NCI-H146 treated with DMSO at 0.1 percent for 48 hours (cell line): ENCODE data around the gene SKP2.
A peak's percentile ranks its signal among the peaks of the same experiment; 100 is the strongest.
"Not testable (repeated sequence)": the region's sequence is repeated elsewhere in the genome, so short reads cannot be mapped to it uniquely, and the experiment has no call there.

Experiments used
- DNase-seq: peaks from one replicate; lab custom pipeline; 2025; ENCODE audit not compliant: unreplicated experiment; lab: John Stamatoyannopoulos, UW

The SKP2 gene

DNA sequence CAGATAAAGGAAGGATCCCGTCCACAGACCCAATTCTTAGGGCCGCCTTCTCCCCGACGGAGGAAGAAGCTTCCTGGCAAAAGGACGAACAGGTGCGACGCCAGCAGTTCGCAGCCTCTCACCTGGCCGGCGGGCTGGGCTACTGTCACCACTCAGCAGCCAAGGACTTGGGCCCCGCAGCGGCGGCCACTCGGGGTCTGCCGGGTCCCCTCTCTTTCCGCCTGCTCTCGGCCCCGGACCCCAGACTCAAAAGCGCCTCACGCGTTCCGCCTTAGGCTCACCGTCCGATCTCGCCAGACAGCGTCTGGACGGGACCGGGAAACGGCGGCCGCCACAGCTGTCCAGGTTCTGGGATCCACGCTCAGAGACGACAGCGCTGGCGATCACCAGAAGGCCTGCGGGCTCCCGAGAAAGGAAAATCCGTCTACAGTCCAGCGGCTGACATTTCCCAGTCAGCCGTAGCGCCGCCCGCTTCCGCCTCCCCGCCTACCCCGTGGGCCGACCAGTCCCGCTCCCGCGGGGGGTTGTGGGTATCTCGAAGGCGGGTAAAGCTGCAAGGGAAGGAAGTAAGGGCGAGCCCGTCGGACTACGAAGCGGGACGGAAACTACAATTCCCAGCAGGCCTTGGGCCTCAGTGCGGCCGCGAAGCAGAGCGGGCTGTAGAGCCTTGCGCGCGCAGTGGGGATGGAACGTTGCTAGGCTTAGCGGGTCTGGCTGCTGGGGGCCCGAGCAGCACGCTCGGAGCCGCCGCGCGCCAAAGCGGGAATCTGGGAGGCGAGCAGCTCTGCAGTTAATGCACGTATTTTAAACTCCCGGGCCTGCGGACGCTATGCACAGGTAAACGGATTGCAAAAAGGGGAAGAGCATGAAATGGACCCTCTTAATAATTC, at the start of gene SKP2, which contains the start of gene LMBRD2:
TSS of gene SKP2 (plus strand) at position 678 of the 890 bp plus-strand sequence. CDS start at position 830, 152 bp downstream.
TSS of gene LMBRD2 (minus strand) at position 454 of the 890 bp plus-strand sequence. CDS start 8,538 bp downstream, outside the sequence.
- peak; percentile 97 for DNase-seq

DNA sequence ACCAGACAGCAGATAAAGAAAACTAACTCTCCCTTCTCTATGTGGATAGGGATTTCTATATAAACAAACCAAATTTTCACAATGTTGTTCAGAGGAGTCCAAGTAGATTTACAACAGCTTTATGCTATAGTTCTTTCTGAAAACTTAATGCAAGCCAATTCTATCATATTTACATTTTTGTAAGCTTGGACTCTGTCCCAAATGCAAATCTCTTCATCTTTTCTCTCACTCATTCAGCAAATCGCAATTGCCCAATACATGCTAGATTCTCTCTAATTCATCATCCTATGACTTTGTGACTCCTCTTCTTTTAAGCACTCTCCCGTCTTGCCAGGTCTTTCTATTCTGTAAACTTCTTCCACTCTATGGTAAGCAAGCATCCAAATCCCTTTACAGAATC, 46.1 kb upstream of the SKP2 start:
- no peak for DNase-seq

DNA sequence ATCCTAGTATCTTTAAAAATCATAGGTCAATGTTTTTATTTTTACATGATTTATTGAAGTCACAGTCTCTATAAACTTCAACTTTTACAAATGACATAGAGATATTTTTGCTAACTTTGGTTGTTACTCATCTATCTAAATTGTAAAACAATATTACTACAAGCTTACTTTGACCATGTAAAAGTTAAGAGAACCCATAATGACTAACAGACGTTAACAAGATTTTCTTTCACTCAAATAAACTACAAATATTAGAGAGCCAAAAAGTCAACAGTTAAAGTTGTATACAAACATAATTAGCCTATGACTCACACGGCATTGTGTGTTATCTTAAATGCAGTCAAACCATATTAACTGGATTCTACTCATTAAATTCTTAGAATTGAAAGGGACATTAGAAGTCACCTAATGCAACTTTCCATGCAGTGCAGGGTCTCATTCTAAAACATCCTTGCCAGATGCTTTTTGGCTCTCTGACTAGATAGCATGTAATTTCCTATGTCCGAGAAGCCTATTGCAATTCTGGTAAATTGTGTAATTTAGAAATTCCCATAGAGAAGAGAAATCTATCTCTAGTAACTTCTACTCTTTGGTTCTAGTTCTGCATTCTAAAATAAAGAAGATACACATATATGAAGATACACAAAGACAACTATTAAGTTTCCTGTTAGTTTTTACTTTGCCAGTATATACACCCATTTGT, 43.0 kb upstream of the SKP2 start:
- DNase-seq: no peak

DNA sequence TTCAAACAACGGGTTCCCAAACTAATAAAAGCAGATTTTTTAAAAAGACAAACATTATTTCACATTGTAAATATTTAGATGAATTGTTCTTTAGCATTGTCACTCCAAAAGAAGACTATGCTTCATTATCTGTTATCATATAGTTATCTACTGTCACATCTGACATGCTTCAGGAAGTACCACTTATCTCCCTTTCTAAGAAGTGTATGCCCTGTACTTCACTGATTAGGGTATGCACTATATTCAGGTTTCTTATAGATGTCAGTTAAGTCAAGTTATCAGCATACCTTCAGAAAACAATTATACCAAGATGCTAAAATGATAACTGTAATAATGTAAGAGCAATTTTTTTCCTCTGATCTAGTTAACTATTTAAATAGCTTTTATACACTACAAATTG, 40.7 kb upstream of the SKP2 start:
- DNase-seq: no peak

DNA sequence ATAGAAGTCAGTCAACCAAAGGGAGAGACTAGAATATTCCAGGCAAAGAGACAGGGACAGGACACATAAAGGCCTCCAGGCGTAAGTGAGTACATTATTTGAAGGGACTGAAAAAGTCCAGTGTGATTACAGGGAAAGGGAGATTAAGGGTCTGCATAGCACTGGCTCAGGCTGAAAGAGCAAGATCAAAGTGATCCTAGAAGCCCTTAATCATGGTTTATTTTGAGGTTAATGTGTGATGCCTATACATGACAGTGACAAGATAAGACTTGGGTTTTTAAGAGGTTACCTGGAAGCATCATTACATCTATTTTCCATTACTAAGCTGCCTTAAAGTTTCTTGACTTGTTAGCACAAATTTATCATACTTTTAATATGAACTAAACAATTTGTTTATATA, 26.0 kb upstream of the SKP2 start:
- DNase-seq: no peak

DNA sequence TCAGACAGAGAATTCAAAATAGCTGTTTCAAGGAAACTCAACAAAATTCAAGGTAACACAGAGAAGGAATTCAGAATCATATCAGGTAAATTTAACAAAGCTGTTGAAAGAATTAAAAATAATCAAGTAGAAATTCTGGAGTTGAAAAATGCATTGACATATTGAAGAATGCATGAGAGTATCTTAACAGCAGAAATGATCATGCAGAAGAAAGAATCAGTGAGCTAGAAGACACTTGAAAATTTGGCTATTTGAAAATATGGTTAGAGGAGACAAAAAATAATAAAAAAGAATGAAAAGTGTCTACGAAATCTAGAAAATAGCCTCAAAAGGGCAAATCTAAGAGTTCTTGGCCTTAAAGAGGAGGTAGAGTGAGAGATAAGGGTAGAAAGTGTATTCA, 23.1 kb upstream of the SKP2 start:
- no peak for DNase-seq

DNA sequence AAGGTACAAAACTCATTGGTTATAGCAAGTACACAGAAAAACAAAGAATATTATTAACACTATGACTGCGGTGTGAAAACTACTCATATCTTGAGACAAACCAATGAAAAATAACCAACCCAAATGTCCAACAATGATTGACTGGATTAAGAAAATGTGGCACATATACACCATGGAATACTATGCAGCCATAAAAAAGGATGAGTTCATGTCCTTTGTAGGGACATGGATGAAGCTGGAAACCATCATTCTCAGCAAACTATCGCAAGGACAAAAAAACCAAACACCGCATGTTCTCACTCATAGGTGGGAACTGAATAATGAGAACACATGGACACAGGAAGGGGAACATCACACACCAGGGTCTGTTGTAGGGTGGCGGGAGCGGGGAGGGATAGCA, 22.2 kb upstream of the SKP2 start:
- not testable (repeated sequence) for DNase-seq

DNA sequence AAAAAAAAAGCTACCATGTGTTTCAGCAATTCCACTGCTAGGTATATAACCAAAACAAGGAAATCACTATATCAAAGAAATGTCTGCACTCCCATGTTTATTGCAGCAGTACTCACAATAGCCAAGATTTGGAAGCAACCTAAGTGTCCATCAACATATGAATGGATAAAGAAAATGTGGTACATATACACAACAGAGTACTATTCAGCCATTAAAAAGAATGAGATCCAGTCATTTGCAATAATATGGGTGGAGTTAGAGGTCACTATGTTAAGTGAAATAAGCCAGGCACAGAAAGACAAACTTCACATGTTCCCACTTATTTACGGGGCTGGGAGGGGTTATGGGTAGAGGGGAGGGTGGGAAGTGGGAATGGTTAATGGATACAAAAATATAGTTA, 18.9 kb upstream of the SKP2 start:
- DNase-seq: not testable (repeated sequence)

DNA sequence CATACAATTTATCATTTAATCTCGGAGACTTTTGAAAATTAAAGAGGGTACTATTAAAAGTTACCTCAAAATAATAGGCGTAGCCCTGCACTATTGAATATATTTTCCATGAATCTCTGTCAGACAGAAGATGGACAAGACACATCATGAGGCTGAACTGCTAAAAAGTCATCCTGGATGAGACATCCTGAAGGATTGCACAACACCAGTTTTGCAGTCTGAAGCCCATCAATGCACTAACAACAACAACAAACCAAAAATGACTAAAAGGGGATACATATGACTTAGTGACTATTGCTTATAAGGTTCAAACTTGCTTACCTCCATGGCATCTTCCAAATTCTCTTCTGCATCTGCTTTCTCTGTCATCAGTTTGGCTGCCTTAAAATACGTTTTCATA, 15.9 kb upstream of the SKP2 start:
- no peak for DNase-seq

DNA sequence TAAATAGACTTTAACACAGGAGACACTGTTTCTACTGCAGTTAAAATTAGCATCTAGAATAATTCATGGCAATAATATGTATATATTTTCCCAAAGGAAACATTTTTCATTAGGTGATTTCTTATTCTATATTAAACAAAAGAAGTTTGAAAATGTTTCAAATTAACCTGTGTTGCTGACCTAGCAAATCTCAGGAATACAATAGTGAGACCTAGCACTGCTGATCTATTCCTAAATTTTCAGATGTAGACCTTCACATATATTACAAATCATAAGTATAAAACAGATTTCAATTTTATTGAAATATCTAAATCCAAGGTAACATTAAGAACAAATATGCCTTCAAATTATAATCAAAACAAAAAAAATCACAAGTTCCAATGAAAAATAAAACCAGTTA, 15.3 kb upstream of the SKP2 start:
- DNase-seq: no peak

DNA sequence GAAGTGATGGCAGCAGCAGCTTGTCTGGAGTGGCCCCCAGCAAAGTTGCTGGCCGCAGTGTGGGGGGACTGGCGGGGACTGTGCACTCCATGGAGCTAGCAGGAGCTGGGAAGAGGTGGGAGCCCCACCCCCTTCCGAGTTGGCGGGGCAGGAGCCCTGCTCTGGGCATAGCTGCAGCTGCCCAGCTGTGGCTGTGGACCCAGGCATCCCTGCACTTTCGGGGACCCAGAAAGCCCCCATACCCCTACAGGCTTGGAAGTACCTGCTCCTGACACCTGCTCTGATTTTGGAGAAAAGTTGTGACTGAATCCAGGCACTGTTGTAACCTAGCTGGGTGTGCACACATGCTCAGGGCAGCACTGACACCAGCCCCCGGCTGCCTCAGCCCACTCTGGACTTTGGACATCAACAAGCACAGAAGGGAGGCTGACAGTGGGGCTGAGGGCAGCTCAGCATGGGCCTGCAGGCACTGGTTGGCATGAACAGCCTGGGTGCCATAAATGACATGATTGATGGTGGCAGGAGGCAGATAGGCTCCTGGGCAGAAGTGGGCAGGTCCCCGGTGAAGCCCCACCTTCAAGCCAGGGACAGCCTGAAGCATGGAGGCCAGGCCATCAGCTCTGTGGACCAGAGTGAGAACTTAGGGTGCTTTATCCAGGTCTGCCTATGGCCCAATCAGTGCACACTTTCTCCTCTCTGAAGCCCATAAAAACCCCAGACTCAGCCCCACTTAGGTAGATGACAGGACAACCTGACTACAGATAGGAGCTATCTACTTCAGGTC, 12.8 kb upstream of the SKP2 start:
- DNase-seq: no peak

DNA sequence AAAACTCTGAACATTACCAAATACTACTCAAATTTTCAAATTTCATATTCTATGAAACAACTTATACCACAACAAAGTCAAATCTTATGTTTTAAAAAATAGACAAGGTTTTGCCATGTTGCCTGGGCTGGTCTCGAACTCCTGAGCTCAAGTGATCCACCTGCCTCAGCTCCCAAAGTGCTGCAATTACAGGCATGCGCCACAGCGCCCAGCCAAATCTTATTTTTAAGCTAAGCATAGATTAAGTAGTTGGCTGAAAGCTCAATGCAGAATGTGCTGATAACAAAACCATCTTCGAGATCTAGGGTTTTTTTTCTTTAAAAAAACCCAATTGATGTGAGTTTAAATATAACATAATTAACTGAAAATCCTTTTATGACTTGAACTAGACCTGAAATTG, 6.6 kb upstream of the SKP2 start:
- DNase-seq: no peak

DNA sequence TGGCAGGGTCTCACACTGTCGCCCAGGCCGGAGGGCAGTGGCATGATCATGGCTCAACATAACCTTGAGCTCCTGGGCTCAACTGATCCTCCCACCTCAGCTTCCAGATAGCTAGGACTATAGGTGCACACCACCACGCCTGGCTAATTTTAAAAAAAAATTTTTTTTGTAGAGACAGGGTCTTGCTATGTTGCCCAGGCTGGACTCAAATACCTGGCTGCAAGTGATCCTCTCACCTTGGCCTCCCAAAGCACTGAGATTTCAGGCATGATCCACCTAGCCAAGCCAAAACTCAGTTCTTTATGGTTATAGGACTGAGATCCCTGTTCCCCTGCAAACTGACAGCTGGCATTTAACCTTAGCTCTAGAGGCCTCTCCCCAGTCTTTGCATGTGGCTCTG, 5.5 kb upstream of the SKP2 start:
- DNase-seq: no peak

DNA sequence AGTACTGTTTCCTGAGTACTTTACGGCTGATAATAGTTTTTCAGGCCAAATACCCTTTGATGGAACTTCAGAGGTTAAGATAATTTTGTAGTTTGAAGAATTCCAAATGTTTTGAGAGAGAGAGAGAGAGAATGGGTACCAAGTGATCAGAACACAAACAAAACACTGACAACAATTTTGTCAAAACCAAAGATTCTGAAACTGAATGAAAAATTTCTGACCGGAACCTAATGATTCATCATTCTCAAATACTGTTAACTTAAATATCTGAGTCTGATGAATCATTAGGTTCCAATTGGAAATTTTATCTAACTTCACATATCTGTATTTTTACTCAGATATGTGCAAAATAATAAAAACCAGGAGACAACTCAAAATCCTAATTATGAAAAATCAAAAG, 4.2 kb upstream of the SKP2 start:
- no peak for DNase-seq

DNA sequence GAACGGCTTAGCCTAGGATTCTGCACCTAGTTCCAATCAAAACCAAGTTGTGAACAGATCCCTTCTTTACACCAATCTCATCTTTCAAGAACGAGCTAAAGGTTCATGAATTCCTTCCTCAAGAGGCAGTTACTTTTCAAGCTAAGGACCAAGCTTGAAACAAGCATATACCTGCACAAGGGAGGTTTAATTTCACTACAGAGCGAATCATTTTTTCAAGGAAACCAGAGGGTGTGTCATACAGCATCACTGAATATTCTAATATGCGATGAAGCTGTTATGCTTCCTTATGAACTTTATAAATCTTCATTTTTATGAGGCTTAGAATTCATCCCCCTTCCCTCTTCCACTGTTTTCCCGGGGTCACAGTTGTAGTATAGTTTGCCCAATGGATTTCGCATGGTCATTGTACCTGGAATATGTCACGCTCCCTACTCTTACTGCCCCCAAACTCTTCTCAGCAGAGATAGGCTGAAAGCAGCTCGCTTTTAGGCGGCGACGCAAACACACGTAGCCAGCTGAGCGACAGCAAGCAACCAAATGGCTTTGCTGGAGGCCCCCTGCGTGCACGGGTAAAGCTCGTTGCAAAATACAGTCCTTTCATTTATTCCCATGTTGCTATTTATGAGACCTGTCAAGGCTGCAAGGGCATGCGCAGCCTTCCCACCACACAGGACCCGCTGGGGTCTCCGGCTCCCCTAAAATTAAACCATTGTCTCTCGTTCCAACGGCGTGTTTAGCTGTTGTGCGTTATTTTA, 1.1 kb upstream of the SKP2 start:
- DNase-seq: peak; percentile 26

DNA sequence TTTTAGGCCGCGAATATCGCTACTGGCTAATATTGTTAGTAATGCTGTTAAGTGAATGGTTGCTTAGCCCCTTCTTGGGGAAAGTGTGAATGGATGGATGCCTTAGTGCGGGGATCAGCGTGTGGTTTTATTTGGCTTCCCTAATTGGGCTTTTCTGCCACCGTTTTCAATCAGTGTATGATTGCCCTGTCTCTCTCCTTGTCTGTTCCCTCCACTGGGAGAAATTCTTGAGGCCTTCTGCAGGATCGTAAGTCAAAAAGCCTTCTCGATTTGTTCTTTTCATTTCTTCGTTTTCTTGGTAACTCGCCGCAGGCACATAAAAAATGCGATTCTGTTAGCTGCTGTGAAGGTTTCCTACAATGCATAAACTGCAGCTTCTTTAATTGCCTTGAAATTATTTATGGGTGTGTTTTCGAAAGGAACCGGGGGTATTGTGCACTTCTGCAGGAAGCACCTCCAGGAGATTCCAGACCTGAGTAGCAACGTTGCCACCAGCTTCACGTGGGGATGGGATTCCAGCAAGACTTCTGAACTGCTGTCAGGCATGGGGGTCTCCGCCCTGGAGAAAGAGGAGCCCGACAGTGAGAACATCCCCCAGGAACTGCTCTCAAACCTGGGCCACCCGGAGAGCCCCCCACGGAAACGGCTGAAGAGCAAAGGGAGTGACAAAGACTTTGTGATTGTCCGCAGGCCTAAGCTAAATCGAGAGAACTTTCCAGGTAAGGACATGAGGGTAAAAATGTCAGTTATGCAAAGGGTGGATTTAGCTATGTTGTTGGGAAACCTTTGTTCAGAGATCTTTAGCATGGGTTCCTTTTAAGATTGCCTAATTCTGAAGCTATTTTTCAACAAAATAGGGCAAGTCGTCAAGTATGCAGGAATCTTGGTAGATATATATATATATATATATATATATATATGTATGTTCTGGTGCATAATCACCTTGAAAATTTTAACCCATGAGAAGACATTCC, 700 bp downstream of the SKP2 start:
- DNase-seq: no peak

DNA sequence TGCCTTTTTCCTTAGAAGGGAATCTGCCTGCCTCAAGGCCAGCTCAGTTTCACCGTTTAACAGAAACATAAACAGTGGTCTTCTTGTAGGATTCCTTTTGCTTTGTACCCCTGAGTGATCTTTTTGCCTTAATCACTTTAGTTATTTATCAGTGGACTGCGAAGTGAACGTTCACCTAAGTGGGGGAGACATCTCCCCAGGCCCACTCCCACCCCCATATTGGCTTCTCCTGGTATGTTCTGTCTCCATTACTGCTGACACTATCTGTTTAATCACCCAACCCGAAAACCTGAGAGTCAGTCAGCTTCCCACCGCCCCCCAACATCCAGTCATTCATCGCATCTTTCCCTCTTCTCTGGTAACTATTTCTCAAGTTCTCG, 1.4 kb downstream of the SKP2 start:
- DNase-seq: no peak

DNA sequence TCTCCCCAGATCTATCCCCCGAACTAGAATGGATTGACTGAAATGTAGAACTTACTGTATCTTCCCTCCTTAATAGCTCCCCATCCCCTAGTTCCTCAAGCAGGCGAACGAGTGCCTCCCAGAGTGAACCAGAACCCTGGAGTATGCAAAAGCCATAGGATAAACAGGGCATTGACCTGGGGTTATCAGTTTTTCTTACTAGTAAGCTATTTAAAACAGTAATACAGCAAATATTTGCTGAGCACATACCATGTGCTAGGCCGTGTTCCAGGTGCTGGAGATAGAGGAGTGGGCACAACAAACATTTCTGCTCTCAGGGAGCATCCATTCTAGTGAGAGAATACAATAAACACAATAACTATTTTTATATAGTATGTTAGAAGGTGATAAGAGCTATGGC, 1.8 kb downstream of the SKP2 start:
- DNase-seq: no peak

DNA sequence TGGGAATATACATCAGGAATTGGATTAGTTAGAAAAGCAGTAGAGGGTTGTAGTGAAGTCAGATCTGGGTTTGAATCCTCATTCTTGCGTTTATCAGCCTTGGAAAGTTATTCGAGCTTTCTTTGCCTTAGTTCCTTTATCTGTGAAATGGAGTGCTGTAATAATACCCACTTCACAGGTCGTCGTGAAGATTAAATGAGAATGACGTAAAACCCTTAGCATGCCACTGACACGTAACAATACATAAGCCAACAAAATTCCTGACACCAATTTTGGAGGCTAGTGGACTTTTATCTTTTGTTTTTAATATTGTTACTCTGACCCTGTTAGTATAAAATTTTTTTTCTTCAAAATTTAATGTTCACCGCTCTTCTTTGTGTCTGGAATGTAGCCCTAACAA, 3.4 kb downstream of the SKP2 start:
- no peak for DNase-seq
